HG03442 (cell line): ENCODE measurements around the gene CNR2.
"Not testable (repeated sequence)": the region's sequence is repeated elsewhere in the genome, so short reads cannot be mapped to it uniquely, and the experiment has no call there.

Source experiments
- ATAC-seq: cut with Tn5 transposase; IDR thresholded peaks from one replicate; pipeline ENCODE4 v1.9.1; 2021; ENCODE audit warnings: mild to moderate bottlenecking, moderate library complexity; ENCODE audit not compliant: unreplicated experiment

Gene CNR2

GRCh38 chr1:23913212-23913880, at the start of gene CNR2:
CNR2 (minus strand) TSS chr1:23913362; CDS start chr1:23875617, 37,745 bp downstream.
- ATAC-seq = no peak

GRCh38 chr1:23960291-23961020, 47.3 kb upstream of the CNR2 start:
- no peak for ATAC-seq

- peak; percentile 85 for ATAC-seq
Observed at GRCh38 chr1:23959461-23960290, 46.5 kb upstream of the CNR2 start, which contains the start of gene PNRC2. PNRC2 (plus strand) TSS chr1:23959828; CDS start chr1:23961458, 1,630 bp downstream.

- ATAC-seq = peak; percentile 45
Observed at GRCh38 chr1:23958810-23959460, 45.8 kb upstream of the CNR2 start.

GRCh38 chr1:23958040-23958809, 45.1 kb upstream of the CNR2 start:
- ATAC-seq = not testable (repeated sequence)

- no peak for ATAC-seq
Observed at GRCh38 chr1:23957096-23957495, 43.9 kb upstream of the CNR2 start.

GRCh38 chr1:23953020-23953419, 39.9 kb upstream of the CNR2 start:
- ATAC-seq = no peak

GRCh38 chr1:23947366-23947765, 34.2 kb upstream of the CNR2 start:
- no peak for ATAC-seq

GRCh38 chr1:23936481-23937176, 23.5 kb upstream of the CNR2 start:
- ATAC-seq = no peak

GRCh38 chr1:23931491-23931880, 18.3 kb upstream of the CNR2 start:
- ATAC-seq = no peak

- no peak for ATAC-seq
Observed at GRCh38 chr1:23930861-23931490, 17.8 kb upstream of the CNR2 start.

- ATAC-seq = no peak
Observed at GRCh38 chr1:23930270-23930669, 17.1 kb upstream of the CNR2 start.

- no peak for ATAC-seq
Observed at GRCh38 chr1:23928789-23929188, 15.6 kb upstream of the CNR2 start.

- ATAC-seq = no peak
Observed at GRCh38 chr1:23927097-23927496, 13.9 kb upstream of the CNR2 start.

- no peak for ATAC-seq
Observed at GRCh38 chr1:23925279-23925678, 12.1 kb upstream of the CNR2 start.

GRCh38 chr1:23924601-23925000, 11.4 kb upstream of the CNR2 start:
- ATAC-seq = no peak

GRCh38 chr1:23923592-23924499, 10.7 kb upstream of the CNR2 start:
- no peak for ATAC-seq

- ATAC-seq = no peak
Observed at GRCh38 chr1:23922321-23922943, 9.3 kb upstream of the CNR2 start.
